Astrocyte of the cerebellum (primary cell): ENCODE results near the gene NKX2-2.

Experiments
- DNase-seq: peaks from one replicate; pipeline ENCODE4 v3.0.0-alpha.2; 2011; ENCODE audit warnings: low read depth
- H3K4me3 ChIP-seq: 2 replicates; pipeline ENCODE4 v1.5.1; 2011; ENCODE audit warnings: mild to moderate bottlenecking, low read depth, low read length, moderate library complexity
- in situ Hi-C: cut with HindIII; loops from 2 replicates; pipeline ENCODE4 v1.10.0; 2017; ENCODE audit warnings: low sequenced_read_pairs
- TF ChIP-seq, protein P1 (sequence below): IDR thresholded peaks from 2 replicates; pipeline ENCODE4 v1.5.1; 2012; ENCODE audit warnings: low read length, low read depth, moderate library complexity, mild to moderate bottlenecking; ENCODE audit errors: missing control alignments

Gene NKX2-2

DNA sequence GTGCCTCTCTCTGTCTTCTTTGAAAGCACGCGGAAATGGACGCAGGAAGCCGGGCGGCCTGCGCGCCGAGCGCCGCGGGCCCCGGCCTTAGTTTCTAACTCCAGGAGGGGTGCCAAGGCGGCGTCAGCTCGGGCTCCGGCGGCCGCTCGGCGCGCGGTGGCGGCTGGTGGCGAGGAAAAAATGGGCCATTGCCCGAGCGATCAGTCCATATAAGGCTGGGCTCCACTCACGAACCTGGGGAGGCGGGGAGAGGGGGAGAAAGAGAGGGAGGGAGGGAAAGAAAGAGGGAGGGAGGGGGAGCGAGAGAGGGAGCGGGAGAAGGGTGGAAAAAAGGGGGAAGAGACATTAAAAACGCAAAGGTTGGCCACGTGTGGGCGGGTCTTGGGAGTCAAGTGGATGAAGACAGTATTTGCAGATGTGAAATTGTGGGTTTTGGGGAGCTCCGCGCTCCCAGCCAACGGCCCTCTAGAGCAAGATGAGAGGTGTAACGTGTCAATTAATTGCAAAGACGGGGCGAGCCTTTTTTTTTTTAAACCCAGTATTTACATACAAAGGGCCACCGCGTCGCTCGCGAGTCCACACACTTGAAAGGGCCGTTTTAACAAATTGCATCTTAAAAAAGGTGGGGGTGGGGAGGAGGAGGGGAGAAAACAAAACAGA lies at the start of gene NKX2-2:
Gene NKX2-2 (minus strand): TSS at position 184 of the 660 bp plus-strand sequence. CDS start 395 bp downstream, outside the sequence.
- TF ChIP-seq, protein P1, sequence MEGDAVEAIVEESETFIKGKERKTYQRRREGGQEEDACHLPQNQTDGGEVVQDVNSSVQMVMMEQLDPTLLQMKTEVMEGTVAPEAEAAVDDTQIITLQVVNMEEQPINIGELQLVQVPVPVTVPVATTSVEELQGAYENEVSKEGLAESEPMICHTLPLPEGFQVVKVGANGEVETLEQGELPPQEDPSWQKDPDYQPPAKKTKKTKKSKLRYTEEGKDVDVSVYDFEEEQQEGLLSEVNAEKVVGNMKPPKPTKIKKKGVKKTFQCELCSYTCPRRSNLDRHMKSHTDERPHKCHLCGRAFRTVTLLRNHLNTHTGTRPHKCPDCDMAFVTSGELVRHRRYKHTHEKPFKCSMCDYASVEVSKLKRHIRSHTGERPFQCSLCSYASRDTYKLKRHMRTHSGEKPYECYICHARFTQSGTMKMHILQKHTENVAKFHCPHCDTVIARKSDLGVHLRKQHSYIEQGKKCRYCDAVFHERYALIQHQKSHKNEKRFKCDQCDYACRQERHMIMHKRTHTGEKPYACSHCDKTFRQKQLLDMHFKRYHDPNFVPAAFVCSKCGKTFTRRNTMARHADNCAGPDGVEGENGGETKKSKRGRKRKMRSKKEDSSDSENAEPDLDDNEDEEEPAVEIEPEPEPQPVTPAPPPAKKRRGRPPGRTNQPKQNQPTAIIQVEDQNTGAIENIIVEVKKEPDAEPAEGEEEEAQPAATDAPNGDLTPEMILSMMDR: no peak
- H3K4me3 ChIP-seq: no peak within 1 kb of the TSS
- no peak for DNase-seq
- in situ Hi-C loops: no loop called here

DNA sequence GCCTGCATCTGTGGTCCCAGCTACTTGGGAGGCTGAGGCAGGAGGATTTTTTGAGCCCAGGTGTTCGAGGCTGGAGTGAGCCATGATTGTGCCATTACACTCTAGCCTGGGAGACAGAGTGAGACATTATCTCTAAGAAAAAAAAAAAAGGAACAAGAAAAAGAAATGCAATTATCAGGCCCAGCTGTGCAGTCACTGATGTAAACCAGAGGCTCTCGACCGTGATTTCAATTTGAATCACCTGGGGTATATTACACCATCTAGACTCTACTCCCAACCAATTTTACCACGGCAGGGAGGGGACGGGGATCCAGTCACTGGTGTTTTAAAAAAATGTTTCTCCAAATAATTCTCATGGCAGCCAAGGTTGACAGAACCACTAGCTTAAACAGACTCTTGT lies 48.8 kb upstream of the NKX2-2 start:
- in situ Hi-C loops: no loop called here
- no peak overlapping the region for H3K4me3 ChIP-seq
- no peak for DNase-seq
- TF ChIP-seq, protein P1: no peak

DNA sequence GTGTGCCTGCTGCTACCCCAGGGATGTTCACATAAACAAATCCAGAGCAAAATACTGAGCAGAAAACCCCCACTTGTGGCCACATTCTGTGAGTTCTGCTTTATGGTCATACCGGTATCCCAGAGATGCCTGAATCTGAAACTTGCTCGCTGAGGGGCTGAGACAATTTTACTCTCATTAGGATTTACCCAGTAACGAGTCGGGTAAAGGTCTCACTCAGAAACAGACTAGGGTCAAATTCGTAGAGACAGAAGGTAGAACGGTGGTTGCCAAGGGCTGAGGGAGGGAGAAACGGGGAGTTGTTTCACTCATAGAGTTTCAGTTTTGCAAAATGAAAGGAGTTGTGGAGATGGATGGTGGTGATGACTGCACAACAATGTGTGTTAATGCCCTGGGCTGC lies 45.4 kb upstream of the NKX2-2 start:
- in situ Hi-C loops: no loop called here
- TF ChIP-seq, protein P1: no peak
- no peak for DNase-seq
- no peak overlapping the region for H3K4me3 ChIP-seq

DNA sequence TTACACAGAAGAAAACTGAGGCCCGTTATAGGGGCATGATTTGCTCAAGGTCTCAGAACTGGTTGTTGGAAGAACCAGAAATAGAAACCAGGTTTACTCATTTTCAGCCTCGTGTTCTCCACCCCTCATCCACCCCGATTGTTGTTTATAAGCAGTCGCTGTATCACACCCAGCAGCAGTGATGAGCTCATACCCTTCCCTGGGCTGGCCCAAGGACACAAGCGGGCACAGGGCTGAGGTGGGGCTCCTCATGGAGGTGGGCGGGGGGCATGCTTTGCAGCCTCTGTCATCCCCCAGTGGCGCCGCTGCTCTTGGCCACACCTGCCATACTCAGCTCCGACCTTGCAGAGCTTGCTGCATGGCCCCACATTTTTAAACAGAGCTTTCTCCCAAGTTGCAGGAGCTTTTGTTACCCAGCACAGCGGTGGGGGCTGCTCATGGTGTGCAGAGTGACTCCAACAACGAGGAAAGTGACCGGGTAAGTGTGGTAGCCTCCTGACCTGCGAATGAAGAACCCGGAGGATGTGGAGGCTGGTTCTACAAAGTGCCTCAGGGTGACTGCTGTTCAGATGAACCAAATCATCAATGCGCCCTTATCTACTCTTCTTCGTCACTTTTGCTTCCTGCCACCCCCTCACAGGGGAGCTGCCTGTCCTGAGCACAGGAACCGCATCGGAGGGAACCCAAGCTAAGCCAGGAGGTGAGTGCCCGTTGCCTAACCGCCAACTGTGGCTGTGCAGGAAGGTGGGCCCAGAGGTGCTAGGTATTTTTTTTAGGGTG lies 43.6 kb upstream of the NKX2-2 start:
- H3K4me3 ChIP-seq: no peak overlapping the region
- no peak for DNase-seq
- TF ChIP-seq, protein P1: no peak
- in situ Hi-C loops: no loop called here

DNA sequence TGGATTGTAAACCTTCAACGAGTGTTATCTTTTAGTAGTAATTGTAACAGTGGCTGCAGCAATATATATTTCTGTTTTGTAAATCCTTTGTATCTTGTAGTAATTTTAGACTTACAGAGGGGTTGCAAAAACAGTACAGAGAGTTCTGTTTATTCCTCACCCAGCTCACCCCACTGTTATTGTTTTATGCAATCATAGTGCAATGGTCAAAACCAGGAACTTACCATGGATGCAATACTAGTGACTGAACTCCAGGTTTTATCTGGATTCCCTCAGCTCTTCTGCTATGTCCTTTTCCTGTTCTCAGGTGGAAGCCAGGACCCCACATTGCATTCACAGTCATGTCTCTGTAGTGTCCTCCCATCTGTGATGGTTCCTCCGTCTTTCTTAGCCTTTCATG lies 42.5 kb upstream of the NKX2-2 start:
- TF ChIP-seq, protein P1: no peak
- in situ Hi-C loops: no loop called here
- no peak overlapping the region for H3K4me3 ChIP-seq
- DNase-seq: no peak

DNA sequence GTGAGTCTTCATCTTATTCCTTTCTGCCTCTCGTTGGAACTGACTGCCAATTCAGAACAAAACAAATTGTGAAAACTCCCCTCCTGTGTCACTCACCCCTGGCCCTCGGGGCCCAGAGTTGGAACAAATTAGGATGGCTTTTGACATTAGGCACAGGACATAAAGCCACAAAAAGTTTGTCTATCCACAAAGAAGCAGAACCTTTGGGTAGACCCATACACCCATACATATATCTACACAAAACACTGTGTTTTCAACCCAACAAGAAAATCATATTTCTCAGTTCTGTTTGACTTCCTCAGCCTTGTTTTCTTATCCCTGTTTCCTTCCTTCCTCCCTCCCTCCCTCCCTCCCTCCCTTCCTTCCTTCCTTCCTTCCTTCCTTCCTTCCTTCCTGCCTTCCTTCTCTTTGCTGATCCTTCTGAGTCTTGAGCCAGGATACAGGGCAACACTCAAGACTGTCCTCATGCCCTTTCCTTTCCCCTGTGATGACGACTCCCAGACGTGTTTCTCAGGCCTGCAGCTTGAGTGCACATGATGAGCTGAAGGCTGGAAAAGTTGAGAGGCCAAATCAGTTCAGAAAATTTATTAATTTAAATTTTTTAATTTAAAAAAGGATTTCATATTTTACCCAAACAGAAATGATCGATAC lies 41.7 kb upstream of the NKX2-2 start:
- TF ChIP-seq, protein P1: no peak
- H3K4me3 ChIP-seq: no peak overlapping the region
- in situ Hi-C loops: no loop called here
- DNase-seq: no peak
